ENCODE measurements around the gene IGF2R.

- TF ChIP-seq EZH2 (IDR thresholded peaks at IDR 0.05; ENCODE audit: insufficient read depth, poor library complexity, severe bottlenecking) (no peak), EZH2phosphoT487 (IDR thresholded peaks at IDR 0.05; ENCODE audit: insufficient read depth, low read depth) (no peak)
Observed at GRCh38 chr6:160118620-160119229, 149.8 kb downstream of the IGF2R start.
